T47D (cell line): Measurements from ENCODE around the gene DGKA.

Experiments
- DNase-seq, 2 experiments: peaks; one replicate each; pipeline versions ENCODE4 v3.0.0 to v3.0.0-alpha.2; 2011 to 2012; ENCODE audit warnings: low read depth in 1 of 2, low spot score in 1 of 2
- JUND ChIP-seq: IDR thresholded peaks from 2 replicates; pipeline ENCODE4 v1.6.1; 2012; ENCODE audit warnings: low read depth
- in situ Hi-C: cut with HindIII; loops from 2 replicates; pipeline ENCODE4 v1.10.0; 2016; ENCODE audit warnings: low sequenced_read_pairs, low pct_unique_long_range_greater_than_20kb

The DGKA gene

DNA sequence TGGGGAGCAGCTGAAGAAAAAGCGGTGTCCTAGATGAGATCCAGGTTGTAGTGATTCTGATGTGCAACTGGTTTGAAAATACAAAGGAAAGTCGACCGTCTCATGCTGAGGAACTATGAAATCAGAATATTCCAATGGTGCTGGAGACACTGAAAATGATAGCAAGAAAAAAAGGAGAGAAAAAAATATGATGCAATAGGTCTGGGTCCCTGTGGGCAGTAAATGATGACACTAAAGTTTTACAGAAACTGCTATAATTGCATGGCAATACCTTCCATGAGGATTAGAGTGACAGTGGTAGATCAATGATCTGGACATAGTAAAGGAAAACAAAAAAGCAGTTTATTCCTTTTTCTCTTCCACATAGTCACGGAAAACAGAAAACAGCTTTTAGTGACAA lies 5.6 kb upstream of the DGKA start:
- DNase-seq = no peak
- in situ Hi-C loops = no loop called here

DNA sequence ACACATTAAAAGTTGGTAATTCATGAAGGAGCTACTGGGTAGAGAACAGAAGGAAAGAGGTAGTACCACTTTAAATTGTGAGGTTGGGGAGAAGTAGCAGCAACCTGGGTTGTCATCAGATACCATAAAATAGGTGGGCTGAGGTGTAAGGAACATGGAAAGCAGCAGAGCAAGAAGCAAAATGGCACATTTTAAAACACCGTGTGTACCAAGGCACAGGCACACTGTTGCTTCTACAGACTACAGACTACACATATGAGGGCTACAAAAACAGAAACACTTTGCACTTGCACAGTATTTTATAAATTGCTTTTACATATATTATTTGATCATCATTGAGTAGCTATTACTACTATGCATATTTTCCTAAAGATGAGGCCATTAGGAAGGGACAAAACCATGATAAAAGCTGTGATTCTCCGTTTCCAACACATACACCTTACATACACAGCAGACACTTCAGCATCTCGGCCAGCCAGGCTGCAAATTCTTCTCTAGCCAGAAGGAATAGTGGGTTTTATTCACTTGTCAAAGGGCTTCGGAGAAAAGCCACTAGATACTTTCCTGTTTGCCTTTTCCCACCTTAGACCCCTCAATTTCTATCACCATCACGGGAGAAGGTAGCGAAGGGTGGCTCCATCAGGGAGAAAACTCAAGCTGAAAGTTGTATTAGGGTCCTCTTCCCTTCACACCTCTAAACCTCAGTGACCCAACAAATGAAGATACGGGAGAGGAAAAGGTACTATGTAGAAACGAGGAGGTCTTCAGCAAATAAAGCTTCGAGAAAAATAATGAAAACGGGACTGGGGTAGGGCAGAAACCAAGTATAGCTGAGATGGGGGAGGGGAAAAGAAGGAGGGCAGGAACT lies 4.9 kb upstream of the DGKA start:
- in situ Hi-C loops = no loop called here
- no peak for TF ChIP-seq JUND
- no peak for DNase-seq

More for the DNA sequence above, 5.6 kb upstream of the DGKA start:
- TF ChIP-seq JUND = no peak

DNA sequence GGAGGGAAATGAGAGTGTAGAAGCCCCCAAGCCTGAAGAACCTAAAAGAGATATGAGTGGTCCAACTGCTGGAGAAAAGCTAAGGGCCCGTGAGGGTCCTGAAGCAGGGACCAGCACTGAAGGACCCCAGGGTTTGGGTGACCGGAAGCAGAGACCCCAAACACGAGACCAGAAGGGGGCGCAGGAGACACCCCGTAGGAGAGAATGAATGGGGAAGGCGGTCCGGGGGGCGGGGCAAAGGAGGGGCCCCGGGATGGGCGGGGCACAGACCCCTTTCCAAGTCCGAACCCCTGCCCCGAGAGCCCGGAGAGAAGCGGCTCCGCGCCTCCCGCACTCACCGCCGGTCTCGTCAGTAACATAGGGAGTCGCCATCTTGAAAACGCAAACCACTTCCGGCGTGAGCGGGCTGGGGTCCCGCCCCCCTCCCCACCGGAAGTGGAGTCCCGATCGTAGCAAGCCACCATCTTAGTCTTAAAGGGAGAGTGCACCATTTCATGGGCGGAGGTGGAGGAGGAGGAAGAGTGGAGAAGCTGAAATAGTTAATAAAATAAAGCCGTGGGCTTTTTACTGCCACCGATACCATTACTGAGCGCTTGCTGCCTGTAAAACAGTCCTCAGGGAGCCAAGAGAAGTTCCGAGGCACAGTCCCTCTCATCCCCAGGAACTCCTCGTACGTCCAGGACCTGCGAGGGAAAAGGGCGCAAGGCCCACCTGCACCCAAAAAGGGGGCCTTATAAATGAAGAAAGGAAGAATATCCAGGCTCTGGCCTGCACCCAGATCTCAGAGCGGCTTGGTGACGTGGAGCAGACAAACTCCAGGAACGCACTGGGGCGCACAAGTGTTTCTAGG lies 4.0 kb upstream of the DGKA start:
- peak; percentile 96 to 97 for DNase-seq
- in situ Hi-C loops = no loop called here
- no peak for TF ChIP-seq JUND

DNA sequence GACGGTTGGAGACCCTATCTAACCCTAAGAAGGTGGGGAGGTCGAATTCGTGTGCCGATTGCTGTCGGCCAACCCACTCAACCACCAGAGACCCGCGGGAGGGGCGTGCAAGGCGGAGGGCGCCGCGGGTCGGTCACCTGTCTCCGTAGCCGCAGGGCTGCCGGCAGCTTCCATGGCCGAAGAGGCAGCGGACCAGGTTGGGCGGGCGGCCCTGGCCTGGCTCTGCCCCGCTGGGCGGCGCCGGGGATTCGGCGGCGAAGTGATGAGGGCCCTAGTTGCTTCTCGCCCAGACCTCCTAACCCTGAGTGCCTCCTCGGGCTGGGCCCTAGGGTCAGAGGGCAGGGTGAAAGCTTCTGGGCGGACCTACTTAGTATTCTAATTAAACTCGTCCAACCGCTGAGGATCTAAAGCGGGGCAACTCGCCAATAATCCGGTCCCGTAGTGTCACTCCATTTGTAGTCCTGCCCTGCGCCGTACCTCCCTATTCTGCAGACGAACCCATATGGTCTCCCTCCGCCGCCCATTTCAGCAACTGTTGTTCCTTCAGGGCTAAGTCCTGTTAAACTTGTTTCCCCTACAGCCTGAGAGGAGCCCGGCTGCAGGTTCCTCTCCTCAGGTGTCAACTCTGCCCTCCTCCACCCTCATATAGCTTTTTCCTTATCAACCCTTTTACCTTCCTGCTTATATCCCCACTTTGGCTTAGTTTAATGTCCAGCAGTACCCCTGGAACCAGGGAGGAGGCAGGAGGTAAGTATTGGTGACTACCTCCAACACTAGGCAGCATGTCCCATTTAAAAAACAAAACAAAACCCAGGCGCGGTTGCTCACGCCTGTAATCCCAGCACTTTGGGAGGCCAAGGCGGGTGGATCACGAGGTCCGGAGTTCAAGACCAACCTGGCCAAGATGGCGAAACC lies 3.1 kb upstream of the DGKA start, which contains the start of gene PYM1:
Gene PYM1 (minus strand): TSS at position 307 of the 915 bp plus-strand sequence. CDS start 133 bp downstream, at position 174.
- TF ChIP-seq JUND = no peak
- peak; percentile 87 to 98 for DNase-seq
- in situ Hi-C loops = no loop called here

DNA sequence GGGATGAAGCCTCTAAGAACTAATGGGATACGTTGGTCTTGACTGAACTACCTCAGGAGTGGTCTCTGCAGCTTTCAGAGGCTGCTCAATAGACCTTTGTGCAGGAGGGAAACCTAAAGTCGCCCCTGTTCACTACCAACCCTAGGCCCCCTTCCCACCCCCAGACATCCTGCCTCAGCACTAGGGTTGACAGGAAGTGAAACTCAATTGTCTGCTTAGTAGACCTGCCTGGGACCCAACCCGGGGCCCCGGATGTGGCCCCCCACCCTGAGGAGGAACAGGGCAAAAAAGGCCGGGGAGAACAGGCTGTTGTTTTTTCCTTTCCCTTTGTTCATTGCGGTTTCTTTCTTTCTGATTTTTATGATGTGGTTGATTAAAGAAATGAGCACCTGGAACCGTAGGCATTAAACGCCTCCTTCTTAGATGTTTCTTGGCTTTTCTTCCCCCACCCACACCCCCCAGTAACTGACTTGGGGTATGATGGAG lies 1.6 kb upstream of the DGKA start:
- in situ Hi-C loops = no loop called here
- TF ChIP-seq JUND = no peak
- DNase-seq = no peak

DNA sequence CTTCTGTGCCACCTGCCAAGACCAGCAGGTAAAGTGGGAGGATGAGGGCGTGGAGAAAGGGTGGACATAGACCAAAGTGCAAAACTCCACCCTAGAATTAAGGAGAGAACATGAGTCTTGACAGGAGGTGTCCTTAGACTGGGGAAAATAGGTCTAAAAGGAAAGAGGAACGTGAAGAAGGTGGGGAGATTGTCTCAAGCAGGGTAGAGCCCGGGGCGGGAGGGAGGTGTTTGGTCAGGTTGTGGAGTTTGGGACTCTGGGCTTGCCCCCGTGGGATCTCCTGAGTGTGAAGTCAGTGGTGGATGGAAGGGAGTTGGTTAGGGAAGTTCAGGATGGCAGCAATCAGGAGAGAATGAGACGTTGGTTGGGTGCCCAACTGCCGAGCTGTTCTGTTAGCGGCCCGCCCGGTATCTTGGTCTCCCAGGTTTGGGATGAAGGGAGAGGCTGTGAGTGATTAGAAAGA lies 386 bp downstream of the DGKA start:
- in situ Hi-C loops = no loop called here
- no peak for TF ChIP-seq JUND
- DNase-seq = peak in 1 of 2 experiments; percentile 31

DNA sequence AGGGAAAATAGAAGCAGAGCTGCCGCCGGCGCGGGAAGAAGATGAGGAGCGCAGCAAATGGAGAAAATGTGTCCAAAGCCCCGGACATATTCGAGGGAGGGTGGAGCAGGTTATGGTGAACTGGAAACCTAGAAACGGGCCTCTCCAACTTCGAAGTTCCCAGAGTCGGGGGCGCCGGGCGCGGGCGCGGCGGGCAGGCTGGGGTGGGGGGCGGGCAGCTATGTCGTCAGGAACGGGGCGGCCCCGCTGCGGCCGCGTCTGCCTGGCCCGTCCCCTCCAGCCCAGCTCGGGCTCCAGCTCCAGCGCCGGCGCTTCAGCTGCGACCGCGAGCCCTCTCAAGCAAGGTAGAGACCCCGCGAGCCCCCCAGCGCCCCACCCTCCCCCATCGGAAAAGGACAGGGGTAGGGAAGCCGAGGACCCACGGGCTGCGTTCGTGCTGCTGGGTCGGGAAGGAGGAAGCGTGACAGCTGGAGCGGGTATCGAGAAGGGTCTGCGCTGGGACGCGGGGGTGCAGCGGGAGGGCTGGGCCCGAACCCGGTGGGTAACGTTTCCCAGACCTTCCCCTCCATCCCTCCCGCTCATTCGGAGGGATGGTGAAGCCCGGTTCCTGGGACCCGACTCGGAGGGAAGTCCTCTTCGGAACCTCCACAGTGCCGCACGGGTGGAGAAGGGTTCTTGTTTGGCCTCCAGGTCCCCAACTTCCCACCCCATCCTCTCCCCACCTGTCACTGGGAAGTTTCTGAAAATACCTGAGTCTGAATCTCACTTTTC lies 1.0 kb downstream of the DGKA start:
- in situ Hi-C loops = no loop called here

DNA sequence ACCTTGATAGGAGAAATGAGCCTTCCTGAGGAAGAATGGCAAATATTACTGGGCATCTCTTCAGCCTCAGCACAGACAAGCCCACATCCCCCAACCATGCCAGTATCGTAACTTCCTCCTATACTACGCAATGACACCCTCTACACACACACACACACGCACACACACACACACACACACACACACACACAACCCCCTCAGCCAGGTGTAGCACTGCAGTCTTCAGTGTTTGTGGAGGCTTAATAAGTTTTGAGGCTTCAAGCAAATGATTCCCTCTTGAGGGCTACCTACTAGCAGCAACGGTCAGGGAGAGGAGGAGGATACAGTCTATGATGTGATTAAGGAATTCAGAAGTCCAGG lies 1.6 kb downstream of the DGKA start:
- TF ChIP-seq JUND = no peak
- DNase-seq = peak in 1 of 2 experiments; percentile 20
- in situ Hi-C loops = no loop called here

More for the DNA sequence above, 1.0 kb downstream of the DGKA start:
- TF ChIP-seq JUND = no peak
- DNase-seq = peak; percentile 46 to 64

DNA sequence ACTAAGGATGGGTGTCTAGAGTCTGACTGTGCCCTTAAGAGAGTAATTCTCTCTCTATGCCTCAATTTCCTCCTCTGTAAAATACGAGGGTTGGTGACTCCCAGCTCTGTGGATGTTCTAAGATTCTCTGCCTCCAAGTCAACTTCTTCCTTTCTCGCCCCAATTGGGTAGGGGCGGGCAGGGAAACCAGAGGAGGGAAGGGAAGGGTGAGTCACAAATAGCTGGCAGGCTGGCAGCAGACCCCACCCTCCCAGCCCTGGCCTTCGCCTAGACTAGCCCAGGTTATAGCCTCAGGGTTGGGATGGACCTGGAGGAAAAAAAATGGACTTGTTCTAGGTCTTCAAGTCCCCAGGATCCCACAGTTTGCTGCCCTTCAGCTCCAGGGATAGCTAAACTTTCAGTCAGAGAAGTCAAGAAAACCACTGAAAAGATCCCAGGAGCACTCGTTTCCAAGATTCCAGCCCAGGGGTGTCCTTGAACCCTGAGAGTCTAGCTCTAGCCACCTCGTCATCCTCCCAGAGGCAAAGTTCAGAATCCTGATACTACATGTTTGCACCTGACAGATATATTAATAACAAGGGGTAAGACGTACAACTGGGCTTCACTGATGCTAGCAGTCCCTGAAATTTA lies 2.3 kb downstream of the DGKA start:
- in situ Hi-C loops = no loop called here
- no peak for DNase-seq
- no peak for TF ChIP-seq JUND

DNA sequence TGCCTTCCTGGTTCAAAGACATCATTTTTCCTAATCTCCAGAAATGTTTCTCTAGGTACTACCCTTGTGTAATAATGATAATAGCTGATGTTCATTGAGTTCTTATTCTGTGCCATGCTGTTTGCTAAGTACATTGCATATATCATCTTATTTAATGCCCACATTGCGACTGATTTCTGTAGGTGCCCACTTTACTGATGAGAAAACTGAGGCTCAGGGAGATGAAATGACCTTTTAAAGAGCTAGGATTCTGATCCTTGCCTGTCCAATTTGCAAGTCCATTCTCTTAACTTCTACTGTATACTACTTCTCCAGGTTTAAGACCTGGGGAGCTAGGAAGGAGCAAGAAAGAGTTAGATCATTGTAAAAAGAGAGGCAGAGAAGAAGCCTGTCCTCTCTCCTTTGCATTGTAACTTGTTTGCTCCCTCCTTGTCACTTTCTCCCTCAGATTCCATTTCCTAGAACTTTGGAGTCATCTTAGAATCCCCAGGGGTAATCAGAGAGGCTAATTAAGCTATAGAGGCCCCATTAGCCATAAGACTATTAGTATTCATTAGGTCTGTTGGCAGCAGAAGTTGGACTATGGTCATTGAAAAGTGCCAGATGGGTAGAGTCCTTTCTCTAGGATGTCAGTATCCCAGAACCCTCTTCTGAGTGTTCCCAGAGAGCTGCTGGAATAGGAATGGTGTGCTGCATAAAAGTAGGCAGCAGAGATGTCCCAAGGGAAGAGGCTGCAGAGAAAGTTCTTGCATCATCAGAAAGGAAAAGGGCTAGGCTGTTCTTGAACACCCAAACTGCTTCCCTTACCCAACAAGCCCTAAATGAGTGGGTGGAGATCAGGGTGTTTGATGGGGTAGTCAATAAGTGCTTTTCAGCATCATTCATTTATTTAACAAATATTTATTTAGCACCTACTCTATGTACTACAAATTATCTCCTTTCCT lies 3.1 kb downstream of the DGKA start:
- no peak for DNase-seq
- TF ChIP-seq JUND = no peak
- in situ Hi-C loops = no loop called here
